HL-60 (cell line): ENCODE data around the gene ELAVL4.

Experiments used
- DNase-seq, 2 experiments: peaks; one replicate each; pipeline ENCODE4 v3.0.0-alpha.2; 2010 to 2020; ENCODE audit warnings: low read depth in 1 of 2, low spot score in 1 of 2
- H3K27ac ChIP-seq: fragments of 250-450 bp; sonication (Bioruptor Pico); replicated peaks from 2 replicates; pipeline ENCODE4 v1.5.1; 2020; ENCODE audit warnings: mild to moderate bottlenecking, moderate library complexity
- H3K27me3 ChIP-seq: fragments of 250-450 bp; sonication (Bioruptor Pico); 2 replicates; pipeline ENCODE4 v1.5.1; 2021; ENCODE audit warnings: mild to moderate bottlenecking, moderate library complexity; ENCODE audit not compliant: insufficient read depth, poor library complexity, severe bottlenecking
- H3K4me3 ChIP-seq: replicated peaks from 2 replicates; pipeline ENCODE4 v1.5.1; 2011; ENCODE audit warnings: mild to moderate bottlenecking, control low read depth, low read length; ENCODE audit not compliant: insufficient read depth
- GABPA ChIP-seq: IDR thresholded peaks from 2 replicates; pipeline ENCODE4 v1.6.1; 2012; ENCODE audit warnings: low read depth
- POLR2AphosphoS5 ChIP-seq: IDR thresholded peaks from 2 replicates; pipeline ENCODE4 v1.6.1; 2012; ENCODE audit warnings: low read depth
- SPI1 ChIP-seq: IDR thresholded peaks from 2 replicates; pipeline ENCODE4 v1.6.1; 2012; ENCODE audit warnings: low read depth, mild to moderate bottlenecking, borderline replicate concordance
- TF ChIP-seq, protein P1 (sequence below): IDR thresholded peaks from 2 replicates; pipeline ENCODE4 v1.6.1; 2012; ENCODE audit warnings: low read depth; ENCODE audit not compliant: insufficient replicate concordance
- TF ChIP-seq, protein P2 (sequence below): IDR thresholded peaks from one replicate; pipeline ENCODE4 v1.5.1; 2011; ENCODE audit warnings: low read length, control low read depth, inconsistent platforms; ENCODE audit not compliant: insufficient read depth

Gene ELAVL4

DNA sequence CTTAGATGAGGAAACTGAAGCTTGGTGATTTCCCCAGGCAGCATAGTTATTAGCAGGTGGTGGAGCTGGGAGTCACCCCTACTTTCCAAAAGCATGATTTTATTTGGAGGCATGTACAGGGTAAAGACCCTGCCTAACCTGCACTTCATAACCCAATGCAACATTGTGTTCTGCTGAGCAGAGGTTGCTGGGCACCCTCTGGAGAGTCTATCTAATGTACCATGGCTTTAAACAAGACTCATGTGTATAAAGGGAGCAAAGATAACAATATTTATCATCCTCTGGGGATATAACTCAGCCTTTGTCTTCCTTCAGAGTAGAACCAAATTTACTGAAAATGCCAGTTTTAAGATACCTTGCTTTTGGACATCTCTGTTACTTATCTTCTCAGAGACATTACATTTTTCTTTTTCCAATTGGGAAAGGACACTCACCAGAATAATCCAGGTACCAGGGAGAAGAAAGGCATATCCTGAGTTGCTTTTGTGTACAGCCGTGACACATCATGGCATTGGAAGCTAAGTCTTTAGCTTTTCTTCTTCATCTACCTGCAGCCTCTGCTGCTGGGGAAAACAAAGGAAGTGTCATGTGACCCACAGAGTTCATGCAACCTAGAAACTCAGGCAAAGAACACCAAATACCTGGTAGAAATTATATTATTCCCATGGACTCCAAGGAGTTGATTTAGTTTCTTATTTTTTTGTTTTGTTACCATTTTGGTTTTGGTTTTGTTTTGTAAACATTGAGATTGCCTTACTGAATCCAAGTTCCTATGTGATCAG is 39.6 kb downstream of the ELAVL4 start:
- H3K4me3 ChIP-seq: no peak overlapping the region
- H3K27ac ChIP-seq: no peak overlapping the region
- no peak for TF ChIP-seq GABPA
- TF ChIP-seq POLR2AphosphoS5: no peak
- TF ChIP-seq, protein P1, sequence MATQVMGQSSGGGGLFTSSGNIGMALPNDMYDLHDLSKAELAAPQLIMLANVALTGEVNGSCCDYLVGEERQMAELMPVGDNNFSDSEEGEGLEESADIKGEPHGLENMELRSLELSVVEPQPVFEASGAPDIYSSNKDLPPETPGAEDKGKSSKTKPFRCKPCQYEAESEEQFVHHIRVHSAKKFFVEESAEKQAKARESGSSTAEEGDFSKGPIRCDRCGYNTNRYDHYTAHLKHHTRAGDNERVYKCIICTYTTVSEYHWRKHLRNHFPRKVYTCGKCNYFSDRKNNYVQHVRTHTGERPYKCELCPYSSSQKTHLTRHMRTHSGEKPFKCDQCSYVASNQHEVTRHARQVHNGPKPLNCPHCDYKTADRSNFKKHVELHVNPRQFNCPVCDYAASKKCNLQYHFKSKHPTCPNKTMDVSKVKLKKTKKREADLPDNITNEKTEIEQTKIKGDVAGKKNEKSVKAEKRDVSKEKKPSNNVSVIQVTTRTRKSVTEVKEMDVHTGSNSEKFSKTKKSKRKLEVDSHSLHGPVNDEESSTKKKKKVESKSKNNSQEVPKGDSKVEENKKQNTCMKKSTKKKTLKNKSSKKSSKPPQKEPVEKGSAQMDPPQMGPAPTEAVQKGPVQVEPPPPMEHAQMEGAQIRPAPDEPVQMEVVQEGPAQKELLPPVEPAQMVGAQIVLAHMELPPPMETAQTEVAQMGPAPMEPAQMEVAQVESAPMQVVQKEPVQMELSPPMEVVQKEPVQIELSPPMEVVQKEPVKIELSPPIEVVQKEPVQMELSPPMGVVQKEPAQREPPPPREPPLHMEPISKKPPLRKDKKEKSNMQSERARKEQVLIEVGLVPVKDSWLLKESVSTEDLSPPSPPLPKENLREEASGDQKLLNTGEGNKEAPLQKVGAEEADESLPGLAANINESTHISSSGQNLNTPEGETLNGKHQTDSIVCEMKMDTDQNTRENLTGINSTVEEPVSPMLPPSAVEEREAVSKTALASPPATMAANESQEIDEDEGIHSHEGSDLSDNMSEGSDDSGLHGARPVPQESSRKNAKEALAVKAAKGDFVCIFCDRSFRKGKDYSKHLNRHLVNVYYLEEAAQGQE: no peak
- TF ChIP-seq, protein P2, sequence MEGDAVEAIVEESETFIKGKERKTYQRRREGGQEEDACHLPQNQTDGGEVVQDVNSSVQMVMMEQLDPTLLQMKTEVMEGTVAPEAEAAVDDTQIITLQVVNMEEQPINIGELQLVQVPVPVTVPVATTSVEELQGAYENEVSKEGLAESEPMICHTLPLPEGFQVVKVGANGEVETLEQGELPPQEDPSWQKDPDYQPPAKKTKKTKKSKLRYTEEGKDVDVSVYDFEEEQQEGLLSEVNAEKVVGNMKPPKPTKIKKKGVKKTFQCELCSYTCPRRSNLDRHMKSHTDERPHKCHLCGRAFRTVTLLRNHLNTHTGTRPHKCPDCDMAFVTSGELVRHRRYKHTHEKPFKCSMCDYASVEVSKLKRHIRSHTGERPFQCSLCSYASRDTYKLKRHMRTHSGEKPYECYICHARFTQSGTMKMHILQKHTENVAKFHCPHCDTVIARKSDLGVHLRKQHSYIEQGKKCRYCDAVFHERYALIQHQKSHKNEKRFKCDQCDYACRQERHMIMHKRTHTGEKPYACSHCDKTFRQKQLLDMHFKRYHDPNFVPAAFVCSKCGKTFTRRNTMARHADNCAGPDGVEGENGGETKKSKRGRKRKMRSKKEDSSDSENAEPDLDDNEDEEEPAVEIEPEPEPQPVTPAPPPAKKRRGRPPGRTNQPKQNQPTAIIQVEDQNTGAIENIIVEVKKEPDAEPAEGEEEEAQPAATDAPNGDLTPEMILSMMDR: no peak
- DNase-seq: no peak
- H3K27me3 ChIP-seq: no peaks in the 10 kb centered on the region

DNA sequence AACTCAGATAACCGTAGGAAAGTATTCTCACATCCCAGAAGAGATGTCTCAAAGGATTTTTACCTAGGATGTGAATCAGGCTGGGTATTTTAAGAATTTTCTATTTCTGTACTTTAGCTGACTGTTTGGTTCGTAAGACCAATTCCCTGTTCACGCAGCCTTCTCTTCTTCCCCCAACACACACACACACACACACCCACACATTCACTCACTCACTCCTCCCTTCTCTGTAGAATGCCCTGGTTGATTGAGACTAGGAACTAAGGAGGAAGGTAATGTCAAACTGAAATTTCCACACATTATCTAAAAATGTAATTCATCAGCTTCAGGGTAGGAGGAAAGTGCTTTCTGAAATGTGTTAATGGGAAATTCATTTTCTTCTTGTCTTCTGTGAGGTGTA is 43.5 kb downstream of the ELAVL4 start:
- no peak overlapping the region for H3K4me3 ChIP-seq
- no peak for DNase-seq
- H3K27me3 ChIP-seq: no peaks in the 10 kb centered on the region
- TF ChIP-seq GABPA: no peak
- TF ChIP-seq, protein P1: no peak
- H3K27ac ChIP-seq: no peak overlapping the region

- TF ChIP-seq, protein P1: no peak
- no peak for TF ChIP-seq GABPA
- TF ChIP-seq, protein P2: no peak
- TF ChIP-seq SPI1: no peak
- no peak for TF ChIP-seq POLR2AphosphoS5
- DNase-seq: no peak
- Histone ChIP-seq H3K27ac (no peak overlapping the region), H3K4me3 (no peak overlapping the region), H3K27me3 (no peaks in the 10 kb centered on the region)
Measured at GRCh38 chr1:50155541-50155940, 46.8 kb downstream of the ELAVL4 start.
